Choroid plexus epithelial cell (primary cell): ENCODE data around the gene DPP6.

Source experiments
- DNase-seq: peaks from one replicate; pipeline ENCODE4 v3.0.0-alpha.2; 2010; ENCODE audit warnings: low read depth
- H3K4me3 ChIP-seq: 2 replicates; pipeline ENCODE4 v1.5.1; 2011; ENCODE audit warnings: low read depth, mild to moderate bottlenecking, control low read depth, low read length, moderate library complexity
- CTCF ChIP-seq: conservative IDR thresholded peaks from 2 replicates; pipeline ENCODE4 v1.5.1; 2011; ENCODE audit warnings: low read depth, mild to moderate bottlenecking, control low read depth, inconsistent platforms, low read length, moderate library complexity

Gene DPP6

GRCh38 chr7:154425271-154425670 is 373.1 kb downstream of the DPP6 start:
- no peak for DNase-seq
- no peak overlapping the region for H3K4me3 ChIP-seq
- TF ChIP-seq CTCF: no peak

- no peak for DNase-seq
- H3K4me3 ChIP-seq: no peak overlapping the region
- TF ChIP-seq CTCF: no peak
These were observed 374.6 kb downstream of the DPP6 start for GRCh38 chr7:154426778-154427177.

GRCh38 chr7:154427533-154427932 is 375.3 kb downstream of the DPP6 start:
- no peak for TF ChIP-seq CTCF
- H3K4me3 ChIP-seq: no peak overlapping the region
- DNase-seq: no peak

- no peak overlapping the region for H3K4me3 ChIP-seq
- TF ChIP-seq CTCF: no peak
- no peak for DNase-seq
These were observed 377.6 kb downstream of the DPP6 start for GRCh38 chr7:154429666-154430404.

GRCh38 chr7:154430640-154431039 is 378.4 kb downstream of the DPP6 start:
- no peak for TF ChIP-seq CTCF
- no peak for DNase-seq
- H3K4me3 ChIP-seq: no peak overlapping the region

- TF ChIP-seq CTCF: no peak
- no peak overlapping the region for H3K4me3 ChIP-seq
- DNase-seq: no peak
These were observed 378.8 kb downstream of the DPP6 start for GRCh38 chr7:154431045-154431444.

- no peak for DNase-seq
- no peak overlapping the region for H3K4me3 ChIP-seq
- TF ChIP-seq CTCF: no peak
These were observed 381.7 kb downstream of the DPP6 start for GRCh38 chr7:154433632-154434598.
